OCI-LY3 (cell line): ENCODE results near the gene ELAVL1.
"Not testable (repeated sequence)": the region's sequence is repeated elsewhere in the genome, so short reads cannot be mapped to it uniquely, and the experiment has no call there.

Experiments
- H2AFZ ChIP-seq: fragments of 200-600, 300-600 bp; shearing (Covaris generic); 2 replicates; pipeline ENCODE4 v1.6.0; 2014; ENCODE audit warnings: antibody characterized with exemption, low read depth, low read length
- H3K27ac ChIP-seq: fragments of 200-600, 300-600 bp; sonication (generic); 2 replicates; pipeline ENCODE4 v1.5.1; 2014; ENCODE audit warnings: mild to moderate bottlenecking, low read length, moderate library complexity, mixed read lengths
- H3K27me3 ChIP-seq: fragments of 200-600, 300-600 bp; sonication (generic); 2 replicates; pipeline ENCODE4 v1.6.1; 2014; ENCODE audit warnings: low read depth, low read length, mixed read lengths
- H3K36me3 ChIP-seq: fragments of 200-600, 300-600 bp; sonication (generic); replicated peaks from 2 replicates; pipeline ENCODE3; 2014; ENCODE audit warnings: low read depth, low read length, mixed read lengths
- H3K4me1 ChIP-seq: fragments of 300-600, 200-600 bp; sonication (generic); 2 replicates; pipeline ENCODE4 v1.6.1; 2014; ENCODE audit warnings: low read length, mixed read lengths
- H3K4me2 ChIP-seq: fragments of 200-600, 300-600 bp; sonication (generic); 2 replicates; pipeline ENCODE4 v1.6.1; 2014; ENCODE audit warnings: low read length, mixed read lengths
- H3K4me3 ChIP-seq: fragments of 300-600, 200-600 bp; sonication (generic); 2 replicates; pipeline ENCODE4 v1.5.1; 2014; ENCODE audit warnings: antibody characterized with exemption, mild to moderate bottlenecking, low read length, moderate library complexity
- H3K79me2 ChIP-seq: fragments of 300-600, 200-600 bp; shearing (Covaris generic); 2 replicates; pipeline ENCODE4 v1.6.1; 2014; ENCODE audit warnings: mild to moderate bottlenecking, low read length, mixed read lengths
- H3K9ac ChIP-seq: fragments of 300-600, 200-600 bp; shearing (Covaris generic); 2 replicates; pipeline ENCODE4 v1.6.0; 2014; ENCODE audit warnings: mild to moderate bottlenecking, low read length, moderate library complexity
- H3K9me3 ChIP-seq: fragments of 200-600, 300-600 bp; shearing (Covaris generic); 2 replicates; pipeline ENCODE4 v1.6.1; 2014; ENCODE audit warnings: low read length, mixed read lengths; ENCODE audit not compliant: insufficient read depth
- H4K20me1 ChIP-seq: fragments of 200-600, 300-600 bp; sonication (generic); 2 replicates; pipeline ENCODE4 v1.6.1; 2016; ENCODE audit warnings: low read length, mixed read lengths; ENCODE audit not compliant: insufficient read depth
- CTCF ChIP-seq: fragments of 200-600, 300-600 bp; sonication (generic); IDR thresholded peaks from 2 replicates; pipeline ENCODE4 v1.5.1; 2014; ENCODE audit warnings: antibody characterized with exemption, low read length, low read depth
- EZH2phosphoT487 ChIP-seq: fragments of 200-600 bp; shearing (Covaris generic); IDR thresholded peaks from 2 replicates; pipeline ENCODE4 v1.6.1; 2018; ENCODE audit warnings: antibody characterized with exemption, mixed run types, low read depth

The ELAVL1 gene

GRCh38 chr19:7930765-7931164 lies 74.7 kb downstream of the ELAVL1 start:
- no peak overlapping the region for H3K27ac ChIP-seq
- H3K4me2 ChIP-seq = no peak overlapping the region
- no peaks in the 10 kb centered on the region for H3K4me1 ChIP-seq
- H3K27me3 ChIP-seq = no peaks in the 10 kb centered on the region
- H4K20me1 ChIP-seq = 0 out of 2 replicates have a peak, but pooled peaks cover 3% of the 10 kb centered on the region
- H3K79me2 ChIP-seq = no peaks in the 10 kb centered on the region; the same call in 1 of the 2 replicates
- H3K36me3 ChIP-seq = peaks cover 56% of the 10 kb centered on the region
- H2AFZ ChIP-seq = no peak overlapping the region
- TF ChIP-seq CTCF (no peak), EZH2phosphoT487 (no peak)
- H3K9me3 ChIP-seq = no peaks in the 10 kb centered on the region
- H3K4me3 ChIP-seq = no peak overlapping the region
- no peak overlapping the region for H3K9ac ChIP-seq

- not testable (repeated sequence) for H3K4me2 ChIP-seq, H3K4me1 ChIP-seq, H3K9ac ChIP-seq, H3K9me3 ChIP-seq, H2AFZ ChIP-seq, H3K27me3 ChIP-seq, H3K79me2 ChIP-seq, H4K20me1 ChIP-seq, H3K4me3 ChIP-seq, H3K27ac ChIP-seq
- peaks cover 52% of the 10 kb centered on the region for H3K36me3 ChIP-seq
Observed at GRCh38 chr19:7930030-7930429, 75.4 kb downstream of the ELAVL1 start.

- no peaks in the 10 kb centered on the region for H3K79me2 ChIP-seq
- no peaks in the 10 kb centered on the region for H3K9me3 ChIP-seq
- H3K36me3 ChIP-seq = peaks cover 46% of the 10 kb centered on the region
- H3K27ac ChIP-seq = no peak overlapping the region
- no peaks in the 10 kb centered on the region for H3K27me3 ChIP-seq
- H3K4me1 ChIP-seq = no peaks in the 10 kb centered on the region
- H3K4me2 ChIP-seq = no peak overlapping the region
- no peak overlapping the region for H2AFZ ChIP-seq
- H4K20me1 ChIP-seq = 0 out of 2 replicates have a peak, but pooled peaks cover 3% of the 10 kb centered on the region
- no peak overlapping the region for H3K4me3 ChIP-seq
- no peak overlapping the region for H3K9ac ChIP-seq
- peak; percentile 43 for TF ChIP-seq CTCF
- TF ChIP-seq EZH2phosphoT487 = no peak
Observed at GRCh38 chr19:7928741-7929701, 76.4 kb downstream of the ELAVL1 start.

- Histone ChIP-seq H3K36me3 (peaks cover 39% of the 10 kb centered on the region), H3K27ac (no peak overlapping the region), H3K9me3 (no peaks in the 10 kb centered on the region), H3K4me3 (no peak overlapping the region), H3K4me2 (no peak overlapping the region), H3K27me3 (no peaks in the 10 kb centered on the region), H3K4me1 (no peaks in the 10 kb centered on the region), H3K79me2 (no peaks in the 10 kb centered on the region), H2AFZ (no peak overlapping the region), H4K20me1 (0 out of 2 replicates have a peak, but pooled peaks cover under 1% of the 10 kb centered on the region), H3K9ac (no peak overlapping the region)
- no peak for TF ChIP-seq CTCF
- TF ChIP-seq EZH2phosphoT487 = no peak
Observed at GRCh38 chr19:7928334-7928706, 77.1 kb downstream of the ELAVL1 start.
